HCT116 (cell line): ENCODE results near the gene ANKEF1. TPM values are rescaled to one million over a fixed set of nuclear protein-coding genes. Genes with fewer than 3 reads are reported as not detected.
A peak's percentile ranks its signal among the peaks of the same experiment; 100 is the strongest.

Experiments used
- ATAC-seq: fragments of 200-7000 bp; cut with Tn5 transposase; 2 replicates; pipeline ENCODE4 v1.9.1; 2020; ENCODE audit warnings: mild to moderate bottlenecking, moderate library complexity
- BruUV-seq: library from RNA; stranded (reverse); fragments of 400-500 nt; replicated peaks from 2 replicates; lab custom pipeline; 2021; lab: Mats Ljungman, UMichigan
- CTCF ChIA-PET: fragments of 300-600 bp; sonication (Branson Sonifier 250); formaldehyde crosslinking; loops from one replicate; lab custom pipeline; 2021; ENCODE audit warnings: antibody characterized with exemption; lab: Charles Lee
- POLR2A ChIA-PET: fragments of 300-600, 350-600 bp; sonication (Branson Sonifier 250); formaldehyde crosslinking; loops from one replicate; lab custom pipeline; 2021; ENCODE audit warnings: antibody characterized with exemption; lab: Charles Lee
- RAD21 ChIA-PET, 2 experiments: fragments of 300-600 bp; sonication (Branson Sonifier 250); formaldehyde crosslinking; loops; one replicate each; lab custom pipeline; 2023; ENCODE audit warnings: low total read pairs in 2 of 2; ENCODE audit not compliant: uncharacterized antibody in 2 of 2, unreplicated experiment in 2 of 2, low non-redundant PET in 1 of 2; lab: Charles Lee
- DNase-seq: peaks from one replicate; pipeline ENCODE4 v3.0.0-alpha.2; 2010; ENCODE audit warnings: low read depth, low spot score
- H2AFZ ChIP-seq: fragments of 200-600 bp; shearing (Covaris generic), sonication (generic); 2 replicates; pipeline ENCODE4 v1.6.1; 2017; ENCODE audit warnings: low read depth, mixed run types, mixed read lengths, antibody characterized with exemption, low read length; ENCODE audit not compliant: poor library complexity, severe bottlenecking
- H3K27ac ChIP-seq: 2 replicates; pipeline ENCODE4 v1.5.1; 2012; ENCODE audit warnings: low read depth, low read length
- H3K27me3 ChIP-seq: fragments of 200-600 bp; sonication (generic); 2 replicates; pipeline ENCODE4 v1.6.1; 2016; ENCODE audit warnings: mixed run types, low read length, mixed read lengths; ENCODE audit not compliant: insufficient read depth
- H3K36me3 ChIP-seq, 2 experiments: fragments of 200-500 bp in 1 of 2; fragments of 200-600 bp in 1 of 2; sonication (Bioruptor generic) in 1 of 2; sonication (generic) in 1 of 2; 2 replicates each; pipeline versions ENCODE4 v1.5.1 to v1.6.1; 2014 to 2016; ENCODE audit warnings: low read length in 2 of 2, inconsistent platforms in 1 of 2, mixed read lengths in 1 of 2, mixed run types in 1 of 2; ENCODE audit not compliant: insufficient read depth in 2 of 2, control insufficient read depth in 1 of 2
- H3K4me1 ChIP-seq, 2 experiments: fragments of 200-600 bp in 1 of 2; sonication (generic) in 1 of 2; 2 replicates each; pipeline versions ENCODE4 v1.5.1 to v1.6.1; 2012 to 2017; ENCODE audit warnings: low read length in 2 of 2, inconsistent platforms in 1 of 2, mild to moderate bottlenecking in 1 of 2, mixed read lengths in 1 of 2, mixed run types in 1 of 2, moderate library complexity in 1 of 2; ENCODE audit not compliant: insufficient read depth in 2 of 2, control insufficient read depth in 1 of 2
- H3K4me2 ChIP-seq: fragments of 200-600 bp; sonication (generic); 2 replicates; pipeline ENCODE4 v1.6.1; 2017; ENCODE audit warnings: mixed run types, low read length, mixed read lengths
- H3K4me3 ChIP-seq, 2 experiments: fragments of 200-600 bp in 1 of 2; sonication (generic) in 1 of 2; replicated peaks in 1 of 2; 2 replicates each; pipeline ENCODE4 v1.5.1; 2011 to 2016; ENCODE audit warnings: low read length in 2 of 2, control low read depth in 1 of 2, low read depth in 1 of 2, mild to moderate bottlenecking in 1 of 2, mixed read lengths in 1 of 2, mixed run types in 1 of 2
- H3K79me2 ChIP-seq: fragments of 200-600 bp; sonication (generic); 2 replicates; pipeline ENCODE4 v1.6.1; 2017; ENCODE audit warnings: mild to moderate bottlenecking, mixed run types, low read length, moderate library complexity, mixed read lengths; ENCODE audit not compliant: insufficient read depth
- H3K9ac ChIP-seq: fragments of 200-600 bp; sonication (generic); 2 replicates; pipeline ENCODE4 v1.6.1; 2016; ENCODE audit warnings: low read length, mixed read lengths
- H3K9me2 ChIP-seq: fragments of 200-600 bp; sonication (generic), shearing (Covaris generic); 2 replicates; pipeline ENCODE4 v1.6.1; 2017; ENCODE audit warnings: mixed run types, mild to moderate bottlenecking, moderate library complexity; ENCODE audit not compliant: insufficient read depth
- H3K9me3 ChIP-seq, 2 experiments: fragments of 200-500 bp in 1 of 2; fragments of 200-600 bp in 1 of 2; sonication (Bioruptor generic) in 1 of 2; sonication (generic) in 1 of 2; 2 replicates each; pipeline ENCODE4 v1.6.1; 2014 to 2017; ENCODE audit warnings: low read length in 2 of 2, mixed read lengths in 2 of 2, inconsistent platforms in 1 of 2, low read depth in 1 of 2, mild to moderate bottlenecking in 1 of 2, mixed run types in 1 of 2, moderate library complexity in 1 of 2; ENCODE audit not compliant: control insufficient read depth in 1 of 2, insufficient read depth in 1 of 2
- H4K20me1 ChIP-seq: fragments of 200-600 bp; sonication (generic), shearing (Covaris generic); 2 replicates; pipeline ENCODE4 v1.6.1; 2017; ENCODE audit warnings: mixed run types, mild to moderate bottlenecking, moderate library complexity; ENCODE audit not compliant: insufficient read depth
- CBX3 ChIP-seq: IDR thresholded peaks from 2 replicates; pipeline ENCODE4 v1.6.1; 2012; ENCODE audit warnings: low read depth
- CEBPB ChIP-seq: IDR thresholded peaks from 2 replicates; pipeline ENCODE4 v1.6.1; 2012; ENCODE audit warnings: low read depth
- ELF1 ChIP-seq: IDR thresholded peaks from 2 replicates; pipeline ENCODE4 v1.6.1; 2012; ENCODE audit warnings: low read depth, borderline replicate concordance
- FOSL1 ChIP-seq: IDR thresholded peaks from 2 replicates; pipeline ENCODE4 v1.6.1; 2012; ENCODE audit warnings: low read depth
- JUND ChIP-seq: IDR thresholded peaks from 2 replicates; pipeline ENCODE4 v1.6.1; 2012
- RAD21 ChIP-seq: IDR thresholded peaks from 2 replicates; pipeline ENCODE4 v1.6.1; 2012; ENCODE audit warnings: low read depth, mild to moderate bottlenecking
- SP1 ChIP-seq: IDR thresholded peaks from 2 replicates; pipeline ENCODE4 v1.6.1; 2012; ENCODE audit warnings: low read depth
- SRF ChIP-seq: IDR thresholded peaks from 2 replicates; pipeline ENCODE4 v1.6.1; 2012; ENCODE audit warnings: low read depth
- ZFX ChIP-seq: fragments of 450-650 bp; IDR thresholded peaks from 2 replicates; pipeline ENCODE4 v1.6.1; 2017
- ZNF274 ChIP-seq: fragments of 200-500 bp; sonication (Bioruptor generic); IDR thresholded peaks from 2 replicates; pipeline ENCODE4 v1.6.1; 2014; ENCODE audit warnings: mild to moderate bottlenecking, low read depth, low read length, inconsistent platforms
- intact Hi-C: fragments of 100-400 bp; cut with micrococcal nuclease; formaldehyde crosslinking; loops from 2 replicates; pipeline ENCODE4 v1.10.0; 2022
- total RNA-seq: library from RNA; stranded (reverse); gene quantifications from one replicate; pipeline ENCODE4 v1.2.1, GENCODE V29; 2021; ENCODE audit not compliant: unreplicated experiment
- TF ChIP-seq, protein P1 (sequence below): IDR thresholded peaks from 2 replicates; pipeline ENCODE4 v1.6.1; 2012
- TF ChIP-seq, protein P2 (sequence below): IDR thresholded peaks from 2 replicates; pipeline ENCODE4 v1.6.1; 2012; ENCODE audit warnings: low read depth

The ANKEF1 gene
- total RNA-seq, 1 experiment from 2014 or later: 15.8 TPM

GRCh38 chr20:10067321-10067720 lies 32.5 kb downstream of the ANKEF1 start:
- no peaks in the 10 kb centered on the region for H3K27me3 ChIP-seq
- TF ChIP-seq ZNF274: no peak
- TF ChIP-seq JUND: no peak
- no peak for TF ChIP-seq FOSL1
- TF ChIP-seq ZFX: no peak
- TF ChIP-seq SRF: no peak
- TF ChIP-seq CBX3: no peak
- CTCF ChIA-PET: no interaction called here

DNA sequence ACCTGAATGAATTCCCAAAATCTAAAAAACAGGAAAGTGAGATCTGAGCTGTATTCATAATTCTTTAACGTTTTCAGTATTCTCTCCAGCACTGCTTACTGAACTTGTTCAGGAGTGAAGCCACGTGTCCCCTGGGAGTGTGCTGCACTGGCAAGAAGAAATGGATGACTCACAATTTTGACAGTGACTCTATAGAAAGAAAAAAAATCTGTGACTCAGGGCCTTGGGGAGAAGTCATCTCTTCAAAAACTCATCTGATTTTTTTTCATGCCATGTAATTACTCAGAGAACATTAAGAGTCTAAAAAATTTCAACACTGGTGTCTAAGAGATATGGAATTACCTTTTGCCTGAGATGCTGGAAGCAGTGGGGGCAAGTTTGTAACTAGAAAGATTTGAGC lies 39.7 kb downstream of the ANKEF1 start:
- H3K27ac ChIP-seq: no peak overlapping the region
- intact Hi-C loops: no loop called here
- H3K9me2 ChIP-seq: no peaks in the 10 kb centered on the region
- H3K4me3 ChIP-seq: no peak overlapping the region
- H4K20me1 ChIP-seq: no peaks in the 10 kb centered on the region
- peaks cover 0 to 8% of the 10 kb centered on the region in 2 experiments; a peak in 2 of 4 replicates for H3K4me1 ChIP-seq
- H3K9me3 ChIP-seq: no peaks in the 10 kb centered on the region
- POLR2A ChIA-PET: no interaction called here
- no peaks in the 10 kb centered on the region for H3K36me3 ChIP-seq
- no TSS peak for BruUV-seq
- no peak overlapping the region for H3K9ac ChIP-seq
- TF ChIP-seq, protein P1, sequence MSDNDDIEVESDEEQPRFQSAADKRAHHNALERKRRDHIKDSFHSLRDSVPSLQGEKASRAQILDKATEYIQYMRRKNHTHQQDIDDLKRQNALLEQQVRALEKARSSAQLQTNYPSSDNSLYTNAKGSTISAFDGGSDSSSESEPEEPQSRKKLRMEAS: peak; percentile 77
- 0 out of 2 replicates have a peak, but pooled peaks have one; percentile 13 for TF ChIP-seq CEBPB
- TF ChIP-seq RAD21: 0 out of 2 replicates have a peak, but pooled peaks have one; percentile 5
- TF ChIP-seq SRF: 0 out of 2 replicates have a peak, but pooled peaks have one; percentile 24
- TF ChIP-seq FOSL1: peak; percentile 65
- TF ChIP-seq, protein P2, sequence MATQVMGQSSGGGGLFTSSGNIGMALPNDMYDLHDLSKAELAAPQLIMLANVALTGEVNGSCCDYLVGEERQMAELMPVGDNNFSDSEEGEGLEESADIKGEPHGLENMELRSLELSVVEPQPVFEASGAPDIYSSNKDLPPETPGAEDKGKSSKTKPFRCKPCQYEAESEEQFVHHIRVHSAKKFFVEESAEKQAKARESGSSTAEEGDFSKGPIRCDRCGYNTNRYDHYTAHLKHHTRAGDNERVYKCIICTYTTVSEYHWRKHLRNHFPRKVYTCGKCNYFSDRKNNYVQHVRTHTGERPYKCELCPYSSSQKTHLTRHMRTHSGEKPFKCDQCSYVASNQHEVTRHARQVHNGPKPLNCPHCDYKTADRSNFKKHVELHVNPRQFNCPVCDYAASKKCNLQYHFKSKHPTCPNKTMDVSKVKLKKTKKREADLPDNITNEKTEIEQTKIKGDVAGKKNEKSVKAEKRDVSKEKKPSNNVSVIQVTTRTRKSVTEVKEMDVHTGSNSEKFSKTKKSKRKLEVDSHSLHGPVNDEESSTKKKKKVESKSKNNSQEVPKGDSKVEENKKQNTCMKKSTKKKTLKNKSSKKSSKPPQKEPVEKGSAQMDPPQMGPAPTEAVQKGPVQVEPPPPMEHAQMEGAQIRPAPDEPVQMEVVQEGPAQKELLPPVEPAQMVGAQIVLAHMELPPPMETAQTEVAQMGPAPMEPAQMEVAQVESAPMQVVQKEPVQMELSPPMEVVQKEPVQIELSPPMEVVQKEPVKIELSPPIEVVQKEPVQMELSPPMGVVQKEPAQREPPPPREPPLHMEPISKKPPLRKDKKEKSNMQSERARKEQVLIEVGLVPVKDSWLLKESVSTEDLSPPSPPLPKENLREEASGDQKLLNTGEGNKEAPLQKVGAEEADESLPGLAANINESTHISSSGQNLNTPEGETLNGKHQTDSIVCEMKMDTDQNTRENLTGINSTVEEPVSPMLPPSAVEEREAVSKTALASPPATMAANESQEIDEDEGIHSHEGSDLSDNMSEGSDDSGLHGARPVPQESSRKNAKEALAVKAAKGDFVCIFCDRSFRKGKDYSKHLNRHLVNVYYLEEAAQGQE: no peak
- peak; percentile 41; the same call in 1 of the 2 replicates for TF ChIP-seq SP1
- no peak for TF ChIP-seq ELF1
- TF ChIP-seq JUND: peak; percentile 58
- CTCF ChIA-PET: interaction anchor here (1.3 kb wide), 1 partner anchor 96 kb away, joined by 3 read pairs; no protein-coding TSS in a partner anchor
- DNase-seq: peak; percentile 29
- peak; percentile 78 for ATAC-seq
- H3K27me3 ChIP-seq: no peaks in the 10 kb centered on the region
- H3K79me2 ChIP-seq: no peaks in the 10 kb centered on the region
- peak overlapping the region; percentile 24 for H2AFZ ChIP-seq
- peak overlapping the region; percentile 20 for H3K4me2 ChIP-seq
- RAD21 ChIA-PET: no interaction called here

More at GRCh38 chr20:10067321-10067720, 32.5 kb downstream of the ANKEF1 start:
- H3K4me1 ChIP-seq: no peaks in the 10 kb centered on the region
- no peak overlapping the region for H3K9ac ChIP-seq
- no peaks in the 10 kb centered on the region for H3K9me3 ChIP-seq
- no peak overlapping the region for H2AFZ ChIP-seq
- no peak for DNase-seq
- no peak overlapping the region for H3K4me3 ChIP-seq
- no peaks in the 10 kb centered on the region for H3K9me2 ChIP-seq
- BruUV-seq: no TSS peak
- POLR2A ChIA-PET: no interaction called here
- H3K27ac ChIP-seq: no peak overlapping the region
- no peaks in the 10 kb centered on the region for H4K20me1 ChIP-seq
- intact Hi-C loops: no loop called here
- no peaks in the 10 kb centered on the region for H3K36me3 ChIP-seq
- no peaks in the 10 kb centered on the region for H3K79me2 ChIP-seq
- no peak for ATAC-seq
- no peak overlapping the region for H3K4me2 ChIP-seq
- RAD21 ChIA-PET: no interaction called here
